PC-3 (cell line): ENCODE measurements around the gene CMTM7.

Experiments used
- CTCF ChIP-seq: fragments of 300-600 bp; sonication (generic); conservative IDR thresholded peaks from 2 replicates; pipeline ENCODE4 v1.5.1; 2017; ENCODE audit warnings: antibody characterized with exemption, low read depth, mild to moderate bottlenecking, low read length
- EZH2 ChIP-seq: fragments of 300-600 bp; sonication (generic); IDR thresholded peaks from one replicate; pipeline ENCODE4 v1.6.1; 2017; ENCODE audit warnings: antibody characterized with exemption, mild to moderate bottlenecking, low read length; ENCODE audit not compliant: unreplicated experiment
- EZH2phosphoT487 ChIP-seq: fragments of 300-600 bp; sonication (generic); IDR thresholded peaks from 2 replicates; pipeline ENCODE4 v1.6.1; 2018; ENCODE audit warnings: mild to moderate bottlenecking, antibody characterized with exemption, low read length, borderline replicate concordance

- TF ChIP-seq CTCF (no peak), EZH2phosphoT487 (no peak), EZH2 (no peak)
Measured at GRCh38 chr3:32460031-32460749, 68.5 kb downstream of the CMTM7 start.
